ENCODE data around the gene GALNT2.
A peak's percentile ranks its signal among the peaks of the same experiment; 100 is the strongest.

The GALNT2 gene

DNA sequence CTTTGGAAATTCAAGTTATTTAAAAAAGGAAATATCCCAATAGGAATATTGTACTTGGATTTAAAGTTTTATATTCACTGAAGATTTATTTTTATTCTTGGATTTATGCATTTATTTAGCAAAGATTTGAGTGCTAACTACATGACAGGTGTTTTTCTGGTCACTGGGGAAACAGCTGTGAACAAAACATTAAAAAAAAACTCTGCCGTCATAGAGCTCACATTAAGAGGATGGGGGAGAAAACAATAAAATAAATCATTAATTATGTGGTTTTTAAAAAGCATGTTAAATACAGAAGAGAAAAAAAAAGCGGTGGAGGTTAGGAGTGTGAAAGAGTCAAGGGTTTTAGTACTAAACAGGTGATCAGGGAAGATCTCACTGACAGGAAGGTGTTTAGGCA lies 149.9 kb downstream of the GALNT2 start:
- no peak overlapping the region for H3K4me3 ChIP-seq (ENCODE audit: low read depth in 1 of 2, low read length in 2 of 2)
- H3K36me3 ChIP-seq (ENCODE audit: insufficient read depth, low read length), result peaks cover 81% of the 10 kb centered on the region
- no peak for TF ChIP-seq EZH2 (IDR thresholded peaks at IDR 0.05; ENCODE audit: borderline replicate concordance, low read depth, low read length, severe bottlenecking)
- no peak overlapping the region for H3K27ac ChIP-seq (ENCODE audit: low read length)
- ATAC-seq (ENCODE audit: insufficient read depth, low read depth) (no peak), DNase-seq (no peak)
- H3K79me2 ChIP-seq (ENCODE audit: insufficient read depth, low read length), result peaks cover 100% of the 10 kb centered on the region
- H3K9me3 ChIP-seq (ENCODE audit: insufficient read depth, low read length, severe bottlenecking), result no peaks in the 10 kb centered on the region
- H3K4me1 ChIP-seq (ENCODE audit: insufficient read depth, low read length), result no peaks in the 10 kb centered on the region
- H3K27me3 ChIP-seq (ENCODE audit: insufficient read depth, low read length, poor library complexity), result no peaks in the 10 kb centered on the region
- H4K20me1 ChIP-seq (ENCODE audit: insufficient read depth, low read length), result peaks cover 90% of the 10 kb centered on the region
- no peak overlapping the region for H3K9ac ChIP-seq (ENCODE audit: low read depth, low read length)
- H3K4me2 ChIP-seq (ENCODE audit: insufficient read depth, low read length), result no peak overlapping the region
- H2AFZ ChIP-seq (ENCODE audit: low read depth, low read length), result no peak overlapping the region

GRCh38 chr1:230218667-230219066 lies 151.6 kb downstream of the GALNT2 start:
- Histone ChIP-seq H3K27ac (ENCODE audit: low read length) (no peak overlapping the region), H2AFZ (ENCODE audit: low read depth, low read length) (no peak overlapping the region), H3K79me2 (ENCODE audit: insufficient read depth, low read length) (peaks cover 99% of the 10 kb centered on the region), H3K9ac (ENCODE audit: low read depth, low read length) (no peak overlapping the region), H4K20me1 (ENCODE audit: insufficient read depth, low read length) (peaks cover 80% of the 10 kb centered on the region), H3K4me1 (ENCODE audit: insufficient read depth, low read length) (no peaks in the 10 kb centered on the region), H3K9me3 (ENCODE audit: insufficient read depth, low read length, severe bottlenecking) (no peaks in the 10 kb centered on the region), H3K27me3 (ENCODE audit: insufficient read depth, low read length, poor library complexity) (no peaks in the 10 kb centered on the region), H3K4me2 (ENCODE audit: insufficient read depth, low read length) (no peak overlapping the region), H3K36me3 (ENCODE audit: insufficient read depth, low read length) (peaks cover 64% of the 10 kb centered on the region), H3K4me3 (ENCODE audit: low read depth in 1 of 2, low read length in 2 of 2) (no peak overlapping the region)
- ATAC-seq (ENCODE audit: insufficient read depth, low read depth) (no peak), DNase-seq (no peak)
- TF ChIP-seq CTCF (IDR thresholded peaks at IDR 0.05; ENCODE audit: borderline replicate concordance, extremely low read depth, low read length, poor library complexity, severe bottlenecking) (no peak), EZH2 (IDR thresholded peaks at IDR 0.05; ENCODE audit: borderline replicate concordance, low read depth, low read length, severe bottlenecking) (no peak)

- Histone ChIP-seq H4K20me1 (ENCODE audit: insufficient read depth, low read length) (peaks cover 82% of the 10 kb centered on the region), H3K27me3 (ENCODE audit: insufficient read depth, low read length, poor library complexity) (no peaks in the 10 kb centered on the region), H2AFZ (ENCODE audit: low read depth, low read length) (no peak overlapping the region), H3K36me3 (ENCODE audit: insufficient read depth, low read length) (peaks cover 64% of the 10 kb centered on the region), H3K27ac (ENCODE audit: low read length) (no peak overlapping the region), H3K79me2 (ENCODE audit: insufficient read depth, low read length) (peaks cover 99% of the 10 kb centered on the region), H3K4me1 (ENCODE audit: insufficient read depth, low read length) (no peaks in the 10 kb centered on the region), H3K4me2 (ENCODE audit: insufficient read depth, low read length) (no peak overlapping the region), H3K9me3 (ENCODE audit: insufficient read depth, low read length, severe bottlenecking) (no peaks in the 10 kb centered on the region), H3K9ac (ENCODE audit: low read depth, low read length) (no peak overlapping the region), H3K4me3 (ENCODE audit: low read depth in 1 of 2, low read length in 2 of 2) (no peak overlapping the region)
- ATAC-seq (ENCODE audit: insufficient read depth, low read depth) (no peak), DNase-seq (no peak)
- no peak for TF ChIP-seq CTCF (IDR thresholded peaks at IDR 0.05; ENCODE audit: borderline replicate concordance, extremely low read depth, low read length, poor library complexity, severe bottlenecking)
Observed at GRCh38 chr1:230219174-230220067, 152.4 kb downstream of the GALNT2 start.

DNA sequence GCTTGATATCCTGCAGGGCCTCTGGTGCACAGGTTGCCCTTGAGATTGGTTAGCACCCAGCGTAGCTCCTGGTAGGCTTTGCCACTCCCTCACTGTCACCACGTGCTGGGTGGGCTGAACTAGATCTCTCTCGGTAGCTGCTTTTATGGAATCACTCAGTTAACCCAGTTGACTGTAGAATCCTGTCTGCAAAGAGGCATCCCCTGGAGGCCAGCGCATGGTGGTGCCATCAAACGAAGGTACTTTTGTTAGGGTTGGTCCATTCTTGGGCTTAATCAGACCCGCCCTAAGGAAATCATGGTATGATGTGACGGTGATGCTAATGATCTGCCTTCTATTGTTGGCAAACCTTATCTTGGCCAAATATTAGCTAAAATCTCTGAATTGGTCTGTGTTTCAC lies 153.4 kb downstream of the GALNT2 start:
- Histone ChIP-seq H3K27me3 (ENCODE audit: insufficient read depth, low read length, poor library complexity) (no peaks in the 10 kb centered on the region), H3K4me3 (ENCODE audit: low read depth in 1 of 2, low read length in 2 of 2) (no peak overlapping the region), H3K27ac (ENCODE audit: low read length) (no peak overlapping the region), H3K9ac (ENCODE audit: low read depth, low read length) (no peak overlapping the region), H3K36me3 (ENCODE audit: insufficient read depth, low read length) (peaks cover 64% of the 10 kb centered on the region), H2AFZ (ENCODE audit: low read depth, low read length) (no peak overlapping the region), H4K20me1 (ENCODE audit: insufficient read depth, low read length) (peaks cover 80% of the 10 kb centered on the region), H3K9me3 (ENCODE audit: insufficient read depth, low read length, severe bottlenecking) (no peaks in the 10 kb centered on the region), H3K79me2 (ENCODE audit: insufficient read depth, low read length) (peaks cover 99% of the 10 kb centered on the region), H3K4me2 (ENCODE audit: insufficient read depth, low read length) (no peak overlapping the region), H3K4me1 (ENCODE audit: insufficient read depth, low read length) (no peaks in the 10 kb centered on the region)
- DNase-seq (no peak), ATAC-seq (ENCODE audit: insufficient read depth, low read depth) (peak; percentile 48; the same call in 2 of the 3 replicates)
- no peak for TF ChIP-seq EZH2 (IDR thresholded peaks at IDR 0.05; ENCODE audit: borderline replicate concordance, low read depth, low read length, severe bottlenecking)
- no peak for TF ChIP-seq CTCF (IDR thresholded peaks at IDR 0.05; ENCODE audit: borderline replicate concordance, extremely low read depth, low read length, poor library complexity, severe bottlenecking)

Data from DND-41 (cell line).